ENCODE measurements around the gene PKD2.

DNA sequence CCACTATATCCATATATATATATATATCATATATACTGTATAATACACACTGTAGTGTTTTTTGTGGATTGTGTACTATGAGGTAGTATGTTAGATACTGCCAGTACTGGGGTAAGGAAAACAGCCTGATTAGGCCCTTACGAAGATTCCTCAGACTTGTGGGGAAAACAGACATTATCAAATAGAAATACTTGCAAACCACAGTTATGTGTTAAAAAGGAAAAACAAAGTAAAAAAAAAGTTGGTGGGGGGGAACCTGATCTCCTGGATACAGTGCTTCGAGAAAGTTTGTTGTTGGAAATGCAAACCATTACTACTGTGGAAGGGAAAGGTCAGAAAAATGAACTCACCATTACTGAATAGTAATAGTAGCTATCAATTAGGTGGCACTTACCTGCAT is 53.0 kb downstream of the PKD2 start:
- TF ChIP-seq, protein P1, sequence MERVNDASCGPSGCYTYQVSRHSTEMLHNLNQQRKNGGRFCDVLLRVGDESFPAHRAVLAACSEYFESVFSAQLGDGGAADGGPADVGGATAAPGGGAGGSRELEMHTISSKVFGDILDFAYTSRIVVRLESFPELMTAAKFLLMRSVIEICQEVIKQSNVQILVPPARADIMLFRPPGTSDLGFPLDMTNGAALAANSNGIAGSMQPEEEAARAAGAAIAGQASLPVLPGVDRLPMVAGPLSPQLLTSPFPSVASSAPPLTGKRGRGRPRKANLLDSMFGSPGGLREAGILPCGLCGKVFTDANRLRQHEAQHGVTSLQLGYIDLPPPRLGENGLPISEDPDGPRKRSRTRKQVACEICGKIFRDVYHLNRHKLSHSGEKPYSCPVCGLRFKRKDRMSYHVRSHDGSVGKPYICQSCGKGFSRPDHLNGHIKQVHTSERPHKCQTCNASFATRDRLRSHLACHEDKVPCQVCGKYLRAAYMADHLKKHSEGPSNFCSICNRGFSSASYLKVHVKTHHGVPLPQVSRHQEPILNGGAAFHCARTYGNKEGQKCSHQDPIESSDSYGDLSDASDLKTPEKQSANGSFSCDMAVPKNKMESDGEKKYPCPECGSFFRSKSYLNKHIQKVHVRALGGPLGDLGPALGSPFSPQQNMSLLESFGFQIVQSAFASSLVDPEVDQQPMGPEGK (CRISPR knock-in tag; IDR thresholded peaks at IDR 0.05; ENCODE audit: borderline replicate concordance): no peak
- TF ChIP-seq ESRRG (CRISPR knock-in tag; IDR thresholded peaks at IDR 0.05) (no peak), PPARA (CRISPR knock-in tag; IDR thresholded peaks at IDR 0.05; ENCODE audit: borderline replicate concordance) (no peak), BACH2 (CRISPR knock-in tag; IDR thresholded peaks at IDR 0.05; ENCODE audit: borderline replicate concordance) (no peak), RARB (CRISPR knock-in tag; IDR thresholded peaks at IDR 0.05) (no peak), ZC3H10 (CRISPR knock-in tag; IDR thresholded peaks at IDR 0.05) (no peak)
- TF ChIP-seq, protein P2, sequence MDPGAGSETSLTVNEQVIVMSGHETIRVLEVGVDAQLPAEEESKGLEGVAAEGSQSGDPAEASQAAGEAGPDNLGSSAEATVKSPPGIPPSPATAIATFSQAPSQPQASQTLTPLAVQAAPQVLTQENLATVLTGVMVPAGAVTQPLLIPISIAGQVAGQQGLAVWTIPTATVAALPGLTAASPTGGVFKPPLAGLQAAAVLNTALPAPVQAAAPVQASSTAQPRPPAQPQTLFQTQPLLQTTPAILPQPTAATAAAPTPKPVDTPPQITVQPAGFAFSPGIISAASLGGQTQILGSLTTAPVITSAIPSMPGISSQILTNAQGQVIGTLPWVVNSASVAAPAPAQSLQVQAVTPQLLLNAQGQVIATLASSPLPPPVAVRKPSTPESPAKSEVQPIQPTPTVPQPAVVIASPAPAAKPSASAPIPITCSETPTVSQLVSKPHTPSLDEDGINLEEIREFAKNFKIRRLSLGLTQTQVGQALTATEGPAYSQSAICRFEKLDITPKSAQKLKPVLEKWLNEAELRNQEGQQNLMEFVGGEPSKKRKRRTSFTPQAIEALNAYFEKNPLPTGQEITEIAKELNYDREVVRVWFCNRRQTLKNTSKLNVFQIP (CRISPR knock-in tag; IDR thresholded peaks at IDR 0.05; ENCODE audit: borderline replicate concordance, low read depth): no peak
- TF ChIP-seq, protein P3, sequence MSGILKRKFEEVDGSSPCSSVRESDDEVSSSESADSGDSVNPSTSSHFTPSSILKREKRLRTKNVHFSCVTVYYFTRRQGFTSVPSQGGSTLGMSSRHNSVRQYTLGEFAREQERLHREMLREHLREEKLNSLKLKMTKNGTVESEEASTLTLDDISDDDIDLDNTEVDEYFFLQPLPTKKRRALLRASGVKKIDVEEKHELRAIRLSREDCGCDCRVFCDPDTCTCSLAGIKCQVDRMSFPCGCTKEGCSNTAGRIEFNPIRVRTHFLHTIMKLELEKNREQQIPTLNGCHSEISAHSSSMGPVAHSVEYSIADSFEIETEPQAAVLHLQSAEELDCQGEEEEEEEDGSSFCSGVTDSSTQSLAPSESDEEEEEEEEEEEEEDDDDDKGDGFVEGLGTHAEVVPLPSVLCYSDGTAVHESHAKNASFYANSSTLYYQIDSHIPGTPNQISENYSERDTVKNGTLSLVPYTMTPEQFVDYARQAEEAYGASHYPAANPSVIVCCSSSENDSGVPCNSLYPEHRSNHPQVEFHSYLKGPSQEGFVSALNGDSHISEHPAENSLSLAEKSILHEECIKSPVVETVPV (CRISPR knock-in tag; IDR thresholded peaks at IDR 0.05): no peak
